NCI-H510A treated with DMSO at 0.1 percent for 48 hours (cell line): ENCODE results near the gene KRTAP2-3.
"Not testable (repeated sequence)": the region's sequence is repeated elsewhere in the genome, so short reads cannot be mapped to it uniquely, and the experiment has no call there.

Source experiments
- DNase-seq: peaks from one replicate; lab custom pipeline; 2025; lab: John Stamatoyannopoulos, UW

KRTAP2-3 gene

GRCh38 chr17:41067281-41067680 lies 7.4 kb upstream of the KRTAP2-3 start:
- no peak for DNase-seq

- DNase-seq = no peak
These were observed 6.1 kb upstream of the KRTAP2-3 start, which contains the start of gene KRTAP2-4 for GRCh38 chr17:41065829-41066624. Gene KRTAP2-4 (minus strand): TSS chr17:41065879. CDS start chr17:41065845, 34 bp downstream.

- DNase-seq = not testable (repeated sequence)
These were observed 5.2 kb upstream of the KRTAP2-3 start for GRCh38 chr17:41065016-41065689.

GRCh38 chr17:41064301-41064700 lies 4.4 kb upstream of the KRTAP2-3 start:
- no peak for DNase-seq

GRCh38 chr17:41063449-41063848 lies 3.5 kb upstream of the KRTAP2-3 start:
- DNase-seq = no peak

GRCh38 chr17:41061964-41062363 lies 2.0 kb upstream of the KRTAP2-3 start:
- no peak for DNase-seq

- not testable (repeated sequence) for DNase-seq
These were observed 450 bp downstream of the KRTAP2-3 start for GRCh38 chr17:41059276-41060051.

- DNase-seq = no peak
These were observed 1.2 kb downstream of the KRTAP2-3 start for GRCh38 chr17:41058741-41059140.

GRCh38 chr17:41057547-41057946 lies 2.4 kb downstream of the KRTAP2-3 start:
- DNase-seq = no peak

- not testable (repeated sequence) for DNase-seq
These were observed 4.8 kb downstream of the KRTAP2-3 start, which contains the start of gene KRTAP2-2 for GRCh38 chr17:41055130-41055529. Gene KRTAP2-2 (minus strand): TSS chr17:41055230. CDS start chr17:41055211, 19 bp downstream.

GRCh38 chr17:41054556-41054955 lies 5.4 kb downstream of the KRTAP2-3 start:
- DNase-seq = not testable (repeated sequence)

GRCh38 chr17:41054025-41054424 lies 5.9 kb downstream of the KRTAP2-3 start:
- no peak for DNase-seq

GRCh38 chr17:41052566-41052965 lies 7.3 kb downstream of the KRTAP2-3 start:
- no peak for DNase-seq

- no peak for DNase-seq
These were observed 10.8 kb downstream of the KRTAP2-3 start for GRCh38 chr17:41049110-41049509.

GRCh38 chr17:41048441-41048840 lies 11.5 kb downstream of the KRTAP2-3 start:
- DNase-seq = no peak

- not testable (repeated sequence) for DNase-seq
These were observed 13.0 kb downstream of the KRTAP2-3 start, which contains the start of gene KRTAP2-1 for GRCh38 chr17:41046735-41047465. Gene KRTAP2-1 (minus strand): TSS chr17:41047316. CDS start chr17:41047267, 49 bp downstream.

- DNase-seq = no peak
These were observed 17.0 kb downstream of the KRTAP2-3 start for GRCh38 chr17:41042953-41043352.

GRCh38 chr17:41040783-41041571 lies 18.9 kb downstream of the KRTAP2-3 start, which contains the start of gene KRTAP1-1:
Gene KRTAP1-1 (minus strand): TSS chr17:41041450. CDS start chr17:41041397, 53 bp downstream.
- not testable (repeated sequence) for DNase-seq

- no peak for DNase-seq
These were observed 22.0 kb downstream of the KRTAP2-3 start for GRCh38 chr17:41037853-41038350.

- peak; percentile 42 for DNase-seq
These were observed 25.5 kb downstream of the KRTAP2-3 start, which contains the start of gene KRTAP1-3 for GRCh38 chr17:41034346-41034935. Gene KRTAP1-3 (minus strand): TSS chr17:41034874. CDS start chr17:41034821, 53 bp downstream.
